ENCODE measurements around the gene POLR3F.
"Not testable (repeated sequence)": the region's sequence is repeated elsewhere in the genome, so short reads cannot be mapped to it uniquely, and the experiment has no call there.

Gene POLR3F

DNA sequence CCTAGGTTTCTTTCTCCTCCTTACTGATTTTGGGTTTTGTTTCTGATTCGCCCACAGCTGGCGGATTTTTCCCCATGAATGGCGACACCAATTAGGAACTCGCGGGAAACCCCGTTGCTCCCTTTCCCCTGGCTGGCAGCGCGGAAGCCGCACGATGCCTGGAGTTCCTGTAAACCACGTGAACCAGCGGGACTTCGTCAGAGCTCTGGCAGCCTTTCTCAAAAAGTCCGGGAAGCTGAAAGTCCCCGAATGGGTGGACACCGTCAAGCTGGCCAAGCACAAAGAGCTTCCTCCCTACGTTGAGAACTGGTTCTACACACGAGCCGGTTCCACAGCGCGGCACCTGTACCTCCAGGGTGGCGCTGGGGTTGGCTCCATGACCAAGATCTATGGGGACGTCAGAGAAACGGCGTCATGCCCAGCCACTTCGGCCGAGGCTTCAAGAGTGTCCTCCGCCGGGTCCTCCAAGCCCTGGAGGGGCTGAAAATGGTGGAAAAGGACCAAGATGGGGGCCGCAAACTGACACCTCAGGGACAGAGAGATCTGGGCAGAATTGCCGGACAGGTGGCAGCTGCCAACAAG lies 37.4 kb downstream of the POLR3F start:
- in situ Hi-C loops (cut with MboI; ENCODE audit: low sequenced_read_pairs), result no loop called here

- in situ Hi-C loops (cut with MboI; ENCODE audit: low sequenced_read_pairs), result no loop called here
These were observed 39.6 kb downstream of the POLR3F start for GRCh38 chr20:18506744-18507143.

- in situ Hi-C loops (cut with MboI; ENCODE audit: low sequenced_read_pairs), result no loop called here
These were observed 40.3 kb downstream of the POLR3F start, which contains the start of gene SEC23B for GRCh38 chr20:18507218-18508191. Gene SEC23B, plus strand, starts transcription at chr20:18507940. Its CDS starts 2,896 bp downstream, at chr20:18510836.

- in situ Hi-C loops (cut with MboI; ENCODE audit: low sequenced_read_pairs), result no loop called here
These were observed 44.4 kb downstream of the POLR3F start for GRCh38 chr20:18511571-18511970.

DNA sequence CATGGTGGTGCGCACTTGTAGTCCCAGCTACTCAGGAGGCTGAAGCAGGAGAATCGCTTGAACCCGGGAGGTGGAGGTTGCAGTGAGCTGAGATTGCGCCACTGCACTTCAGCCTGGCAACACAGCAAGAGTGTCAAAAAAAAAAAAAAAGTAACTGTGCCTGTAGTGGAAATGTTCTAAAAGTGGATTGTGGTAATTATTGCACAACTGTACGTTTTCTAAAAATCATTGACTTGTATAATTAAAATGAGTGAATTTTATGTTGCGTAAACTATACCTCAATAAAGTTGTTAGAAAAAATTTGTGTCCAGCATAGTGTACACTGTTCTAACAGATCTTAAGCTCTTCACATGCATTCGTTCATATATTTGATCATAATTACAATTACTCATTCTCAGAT lies 46.0 kb downstream of the POLR3F start:
- in situ Hi-C loops (cut with MboI; ENCODE audit: low sequenced_read_pairs), result no loop called here

DNA sequence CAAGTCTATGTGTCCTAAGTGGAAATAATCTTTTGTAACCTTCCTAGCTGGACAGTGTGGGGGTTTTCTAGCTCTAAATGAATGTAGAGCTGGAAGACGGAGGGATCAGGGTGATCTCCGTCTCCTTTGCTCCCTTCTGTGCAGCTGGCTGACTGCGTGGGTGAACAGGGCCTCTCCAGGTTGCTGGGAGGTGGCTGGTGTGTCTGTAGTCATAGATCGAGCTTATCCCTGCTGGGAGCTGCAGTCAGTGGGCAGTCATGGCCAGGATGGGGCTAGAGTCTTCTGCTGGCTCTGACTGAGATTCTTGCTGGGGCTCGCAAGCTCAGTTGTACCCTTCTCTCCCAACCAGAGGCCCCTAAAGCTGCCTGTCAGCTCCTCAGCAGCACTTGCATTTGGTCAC lies 46.9 kb downstream of the POLR3F start:
- in situ Hi-C loops (cut with MboI; ENCODE audit: low sequenced_read_pairs), result no loop called here

GRCh38 chr20:18515973-18516372 lies 48.8 kb downstream of the POLR3F start:
- in situ Hi-C loops (cut with MboI; ENCODE audit: low sequenced_read_pairs), result no loop called here

- in situ Hi-C loops (cut with MboI; ENCODE audit: low sequenced_read_pairs), result not testable (repeated sequence)
These were observed 54.9 kb downstream of the POLR3F start for GRCh38 chr20:18522066-18522465.

GRCh38 chr20:18523066-18523465 lies 55.9 kb downstream of the POLR3F start:
- in situ Hi-C loops (cut with MboI; ENCODE audit: low sequenced_read_pairs), result no loop called here

GRCh38 chr20:18524646-18525045 lies 57.5 kb downstream of the POLR3F start:
- in situ Hi-C loops (cut with MboI; ENCODE audit: low sequenced_read_pairs), result no loop called here

DNA sequence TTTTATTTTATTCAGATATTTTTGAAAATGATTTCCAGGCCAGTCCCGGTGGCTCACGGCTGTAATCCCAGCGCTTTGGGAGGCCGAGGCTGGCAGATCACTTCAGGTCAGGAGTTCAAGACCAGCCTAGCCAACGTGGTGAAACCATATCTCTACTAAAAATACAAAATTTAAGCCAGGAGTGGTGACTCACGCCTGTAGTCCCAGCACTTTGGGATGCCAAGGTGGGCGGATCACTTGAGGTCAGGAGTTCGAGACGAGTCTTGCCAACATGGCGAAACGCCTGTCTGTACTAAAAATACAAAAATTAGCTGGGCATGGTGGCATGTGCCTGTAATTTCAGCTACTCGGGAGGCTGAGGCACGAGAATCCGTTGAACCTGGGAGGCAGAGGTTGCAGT lies 59.6 kb downstream of the POLR3F start:
- in situ Hi-C loops (cut with MboI; ENCODE audit: low sequenced_read_pairs), result not testable (repeated sequence)

- in situ Hi-C loops (cut with MboI; ENCODE audit: low sequenced_read_pairs), result no loop called here
These were observed 60.1 kb downstream of the POLR3F start for GRCh38 chr20:18527339-18527738.

GRCh38 chr20:18527836-18528235 lies 60.6 kb downstream of the POLR3F start:
- in situ Hi-C loops (cut with MboI; ENCODE audit: low sequenced_read_pairs), result no loop called here

DNA sequence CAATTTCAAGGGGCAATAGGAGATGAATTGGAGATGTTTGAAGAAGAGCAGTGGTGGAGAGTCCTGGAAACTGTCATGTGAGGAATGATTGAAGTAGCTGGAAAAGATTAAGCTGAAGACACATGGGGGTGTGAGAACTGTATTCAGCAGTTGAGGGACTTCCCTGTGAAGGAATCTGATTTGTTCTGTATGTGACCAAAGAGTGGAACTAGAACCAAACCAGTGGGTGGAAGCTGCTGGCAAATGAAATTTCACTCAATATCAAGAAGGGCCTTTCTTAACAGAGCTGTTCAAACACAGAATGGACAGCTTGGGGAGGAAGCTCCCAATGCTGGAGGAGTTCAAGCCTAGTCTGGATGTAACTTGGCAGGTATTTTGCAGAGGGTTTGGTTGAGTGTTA lies 61.9 kb downstream of the POLR3F start:
- in situ Hi-C loops (cut with MboI; ENCODE audit: low sequenced_read_pairs), result no loop called here

- in situ Hi-C loops (cut with MboI; ENCODE audit: low sequenced_read_pairs), result no loop called here
These were observed 65.4 kb downstream of the POLR3F start for GRCh38 chr20:18532626-18533025.

DNA sequence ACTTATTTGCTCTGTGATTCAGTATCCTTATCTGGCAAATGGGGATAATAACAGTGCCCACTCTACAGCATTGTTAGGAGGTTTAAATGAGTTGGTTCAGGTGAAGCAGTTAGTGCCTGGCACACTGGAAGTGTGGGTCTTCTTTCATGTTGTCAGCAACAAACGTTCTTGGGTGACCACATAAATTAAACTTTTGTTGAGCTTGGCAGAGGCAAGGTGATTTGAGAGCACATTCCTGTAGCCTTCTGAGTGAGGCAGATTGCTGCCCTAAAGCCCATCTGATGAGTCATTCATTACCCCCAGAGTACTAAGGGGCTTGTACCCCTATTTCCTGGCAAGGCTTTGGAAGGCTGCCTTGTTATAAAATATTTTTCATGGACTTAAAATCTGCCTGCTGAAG lies 66.3 kb downstream of the POLR3F start:
- in situ Hi-C loops (cut with MboI; ENCODE audit: low sequenced_read_pairs), result no loop called here

DNA sequence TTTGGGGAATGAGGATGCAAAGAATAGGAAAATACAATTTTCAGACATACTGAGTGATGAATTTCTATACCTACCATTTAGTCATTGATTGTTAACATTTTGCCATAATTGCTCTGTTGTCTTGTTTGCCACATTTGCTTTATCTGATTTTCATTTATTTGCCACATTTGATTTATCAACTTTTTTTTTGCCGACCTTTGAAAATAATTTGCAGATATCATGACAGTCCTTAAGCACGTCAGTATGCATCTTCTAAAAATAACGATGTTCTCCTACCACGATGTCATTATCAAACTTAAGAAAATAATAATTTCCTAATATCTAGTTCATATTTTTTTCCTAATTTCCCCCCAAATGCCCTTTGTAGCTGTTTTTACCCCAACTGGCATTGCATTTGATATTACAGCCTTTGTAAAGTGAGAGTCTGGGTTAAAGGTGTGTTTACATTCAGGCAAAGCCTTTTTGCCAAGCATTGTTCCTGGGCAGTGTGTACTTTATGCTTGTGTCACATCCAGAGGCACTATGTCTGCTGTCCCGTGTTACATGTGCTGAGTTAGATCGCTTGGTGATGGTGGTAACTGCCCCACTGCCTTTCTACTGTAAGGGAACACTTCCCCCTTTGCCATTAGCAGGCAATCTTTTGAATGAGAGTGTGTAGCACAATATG lies 66.9 kb downstream of the POLR3F start:
- in situ Hi-C loops (cut with MboI; ENCODE audit: low sequenced_read_pairs), result no loop called here

All from HL-60/S4 treated with retinoic acid at 250 ng/mL for 4 days and 3 days (cell line).